ENCODE measurements around the gene SHB.

DNA sequence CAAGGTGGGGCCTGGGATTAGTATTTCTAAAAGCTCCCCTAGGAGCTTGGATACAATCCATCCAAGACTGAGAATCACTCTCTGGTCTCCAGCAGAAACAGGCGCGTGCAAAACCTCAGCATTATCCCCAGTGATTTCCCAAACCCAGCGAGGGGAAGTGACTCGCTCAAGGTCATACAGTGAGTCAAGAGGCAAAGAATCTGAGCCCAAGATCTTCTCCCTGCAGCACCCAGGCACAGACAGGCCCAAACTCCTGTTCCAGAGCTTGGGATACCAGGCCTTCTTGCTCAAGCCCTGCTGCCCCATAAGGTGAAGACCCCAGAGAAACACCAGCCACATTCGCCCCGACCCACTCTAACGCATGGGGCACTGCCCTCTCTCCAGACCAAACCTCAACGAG, 33.2 kb downstream of the SHB start:
- TF ChIP-seq CBX3 (IDR thresholded peaks at IDR 0.05; ENCODE audit: low read depth) (peak; percentile 79; the same call in 1 of the 2 replicates), EZH2phosphoT487 (IDR thresholded peaks at IDR 0.05; ENCODE audit: borderline replicate concordance) (no peak), POLR2A (IDR thresholded peaks at IDR 0.05; ENCODE audit: borderline replicate concordance, extremely low read depth, insufficient read depth, insufficient read length) (no peak), POLR2AphosphoS5 (IDR thresholded peaks at IDR 0.05; ENCODE audit: low read depth, low read length) (0 out of 2 replicates have a peak, but pooled peaks have one; percentile 16), EZH2 (IDR thresholded peaks at IDR 0.05) (no peak), CEBPB (IDR thresholded peaks at IDR 0.05; ENCODE audit: low read depth) (peak; percentile 82), ELF1 (IDR thresholded peaks at IDR 0.05; ENCODE audit: borderline replicate concordance, low read depth) (no peak), JUND (IDR thresholded peaks at IDR 0.05) (peak; percentile 89), REST (IDR thresholded peaks at IDR 0.05; ENCODE audit: low read depth) (no peak), EGR1 (IDR thresholded peaks at IDR 0.05; ENCODE audit: low read depth) (no peak), SRF (IDR thresholded peaks at IDR 0.05; ENCODE audit: low read depth) (no peak; the same call in 1 of the 2 replicates), TCF7L2 (IDR thresholded peaks at IDR 0.05; ENCODE audit: borderline replicate concordance, extremely low read depth, insufficient read depth, insufficient read length) (no peak)
- TF ChIP-seq, protein P1, sequence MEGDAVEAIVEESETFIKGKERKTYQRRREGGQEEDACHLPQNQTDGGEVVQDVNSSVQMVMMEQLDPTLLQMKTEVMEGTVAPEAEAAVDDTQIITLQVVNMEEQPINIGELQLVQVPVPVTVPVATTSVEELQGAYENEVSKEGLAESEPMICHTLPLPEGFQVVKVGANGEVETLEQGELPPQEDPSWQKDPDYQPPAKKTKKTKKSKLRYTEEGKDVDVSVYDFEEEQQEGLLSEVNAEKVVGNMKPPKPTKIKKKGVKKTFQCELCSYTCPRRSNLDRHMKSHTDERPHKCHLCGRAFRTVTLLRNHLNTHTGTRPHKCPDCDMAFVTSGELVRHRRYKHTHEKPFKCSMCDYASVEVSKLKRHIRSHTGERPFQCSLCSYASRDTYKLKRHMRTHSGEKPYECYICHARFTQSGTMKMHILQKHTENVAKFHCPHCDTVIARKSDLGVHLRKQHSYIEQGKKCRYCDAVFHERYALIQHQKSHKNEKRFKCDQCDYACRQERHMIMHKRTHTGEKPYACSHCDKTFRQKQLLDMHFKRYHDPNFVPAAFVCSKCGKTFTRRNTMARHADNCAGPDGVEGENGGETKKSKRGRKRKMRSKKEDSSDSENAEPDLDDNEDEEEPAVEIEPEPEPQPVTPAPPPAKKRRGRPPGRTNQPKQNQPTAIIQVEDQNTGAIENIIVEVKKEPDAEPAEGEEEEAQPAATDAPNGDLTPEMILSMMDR (IDR thresholded peaks at IDR 0.05 in 2 of 3, conservative IDR thresholded peaks at IDR 0.05 in 1 of 3; ENCODE audit: borderline replicate concordance in 1 of 3, insufficient read depth in 1 of 3, low read depth in 2 of 3, low read length in 2 of 3) = no peak
- TF ChIP-seq, protein P2, sequence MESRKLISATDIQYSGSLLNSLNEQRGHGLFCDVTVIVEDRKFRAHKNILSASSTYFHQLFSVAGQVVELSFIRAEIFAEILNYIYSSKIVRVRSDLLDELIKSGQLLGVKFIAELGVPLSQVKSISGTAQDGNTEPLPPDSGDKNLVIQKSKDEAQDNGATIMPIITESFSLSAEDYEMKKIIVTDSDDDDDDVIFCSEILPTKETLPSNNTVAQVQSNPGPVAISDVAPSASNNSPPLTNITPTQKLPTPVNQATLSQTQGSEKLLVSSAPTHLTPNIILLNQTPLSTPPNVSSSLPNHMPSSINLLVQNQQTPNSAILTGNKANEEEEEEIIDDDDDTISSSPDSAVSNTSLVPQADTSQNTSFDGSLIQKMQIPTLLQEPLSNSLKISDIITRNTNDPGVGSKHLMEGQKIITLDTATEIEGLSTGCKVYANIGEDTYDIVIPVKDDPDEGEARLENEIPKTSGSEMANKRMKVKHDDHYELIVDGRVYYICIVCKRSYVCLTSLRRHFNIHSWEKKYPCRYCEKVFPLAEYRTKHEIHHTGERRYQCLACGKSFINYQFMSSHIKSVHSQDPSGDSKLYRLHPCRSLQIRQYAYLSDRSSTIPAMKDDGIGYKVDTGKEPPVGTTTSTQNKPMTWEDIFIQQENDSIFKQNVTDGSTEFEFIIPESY (IDR thresholded peaks at IDR 0.05; ENCODE audit: extremely low read depth, insufficient replicate concordance, low read length) = no peak
